Cardiac fibroblast (primary cell): Measurements from ENCODE around the gene CTIF.

Experiments
- DNase-seq, 2 donors: peaks; one replicate each; pipeline versions ENCODE4 v3.0.0 to v3.0.0-alpha.2; 2010; ENCODE audit warnings: low read depth in 2 of 2
- H3K4me3 ChIP-seq, 2 donors: replicated peaks in 1 of 2; 1 replicate in 1 of 2; 2 replicates in 1 of 2; pipeline ENCODE4 v1.5.1; 2011; ENCODE audit warnings: low read depth in 2 of 2, low read length in 2 of 2, mild to moderate bottlenecking in 2 of 2, moderate library complexity in 1 of 2
- CTCF ChIP-seq: IDR thresholded peaks from one replicate; pipeline ENCODE4 v1.5.1; 2011; ENCODE audit warnings: low read depth, mild to moderate bottlenecking, low read length, inconsistent platforms

CTIF gene

GRCh38 chr18:48775372-48776155 is 236.7 kb downstream of the CTIF start:
- H3K4me3 ChIP-seq = no peak overlapping the region
- no peak for TF ChIP-seq CTCF
- DNase-seq = no peak

DNA sequence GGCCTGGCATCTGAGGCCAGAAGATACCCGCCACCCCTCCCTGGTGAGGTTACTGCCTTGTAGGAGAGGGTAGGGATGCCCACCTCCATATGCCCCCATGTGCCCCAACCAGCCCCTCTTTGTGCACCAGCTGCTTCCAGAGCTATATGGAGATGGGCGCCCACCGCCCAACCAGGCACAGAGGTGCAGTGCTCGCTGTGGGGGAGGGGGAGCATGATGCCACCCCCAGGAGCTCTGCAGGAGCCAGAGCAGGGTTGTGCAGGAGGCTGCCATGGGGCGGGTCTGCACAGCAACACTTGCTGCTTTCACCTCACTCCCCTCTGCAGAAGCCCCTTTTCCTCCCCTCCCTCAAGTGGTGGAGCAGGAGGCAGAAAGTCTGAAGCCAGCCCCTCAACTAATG is 237.3 kb downstream of the CTIF start:
- H3K4me3 ChIP-seq = no peak overlapping the region
- no peak for TF ChIP-seq CTCF
- DNase-seq = no peak

DNA sequence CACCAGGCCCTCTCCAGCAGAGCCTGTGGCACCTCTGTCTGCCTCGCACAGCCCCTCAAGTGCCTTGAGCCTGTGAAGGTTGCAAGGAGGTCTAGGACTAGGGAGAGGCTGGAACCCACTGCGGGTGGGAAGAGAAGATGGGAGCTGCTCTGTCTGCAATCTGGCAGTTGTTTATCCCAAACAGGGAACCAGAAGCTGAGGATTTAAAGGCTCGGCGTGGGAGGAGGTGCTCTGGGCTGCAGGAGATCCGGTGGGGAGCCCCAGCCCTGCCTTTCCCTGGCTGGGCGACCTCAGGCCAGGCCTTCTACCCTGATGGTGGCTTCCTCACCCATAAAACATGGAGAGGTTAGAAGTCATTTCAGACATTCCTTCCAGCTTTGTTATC is 237.8 kb downstream of the CTIF start:
- DNase-seq = no peak

DNA sequence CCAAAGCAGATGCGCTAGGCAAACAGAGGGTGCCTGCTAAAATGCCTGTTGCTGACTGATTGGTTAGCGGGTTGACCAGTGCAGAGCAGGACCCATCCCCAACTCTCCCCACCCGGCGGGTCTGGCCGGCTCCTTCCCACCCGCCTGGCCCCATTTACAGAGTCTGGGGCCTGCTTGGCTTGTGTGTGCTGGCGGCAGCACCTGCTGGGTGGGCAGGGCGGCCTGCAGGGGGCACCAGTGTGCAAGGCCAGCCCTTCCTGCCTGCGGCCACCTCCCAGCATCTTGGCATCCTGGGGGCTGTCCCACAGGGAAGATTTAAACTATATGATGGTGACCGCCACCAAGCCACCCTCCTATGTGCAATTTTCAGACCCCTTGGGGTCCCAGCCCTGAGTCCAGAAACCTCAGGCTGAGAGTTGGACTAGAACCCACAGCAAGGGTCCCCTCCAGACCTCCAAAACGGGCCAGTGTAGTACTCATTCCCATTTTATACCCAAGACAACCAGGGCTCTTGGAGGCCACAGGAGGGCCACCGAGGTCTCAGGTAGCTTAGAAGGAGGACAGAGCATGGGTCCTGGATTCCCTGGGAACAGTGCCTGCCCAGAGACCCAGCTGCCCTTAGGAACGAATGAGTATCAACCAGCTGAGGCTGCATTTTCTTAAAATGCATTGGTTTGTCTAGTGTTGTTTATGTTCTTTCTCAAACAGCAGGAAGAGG is 238.4 kb downstream of the CTIF start:
- no peak overlapping the region for H3K4me3 ChIP-seq
- peak; percentile 93 for TF ChIP-seq CTCF
- peak; percentile 56 to 59 for DNase-seq

More for the DNA sequence above, 237.8 kb downstream of the CTIF start:
- TF ChIP-seq CTCF = no peak
- H3K4me3 ChIP-seq = no peak overlapping the region

GRCh38 chr18:48777744-48778116 is 238.9 kb downstream of the CTIF start:
- TF ChIP-seq CTCF = peak; percentile 43
- no peak overlapping the region for H3K4me3 ChIP-seq
- peak; percentile 28 to 62 for DNase-seq

DNA sequence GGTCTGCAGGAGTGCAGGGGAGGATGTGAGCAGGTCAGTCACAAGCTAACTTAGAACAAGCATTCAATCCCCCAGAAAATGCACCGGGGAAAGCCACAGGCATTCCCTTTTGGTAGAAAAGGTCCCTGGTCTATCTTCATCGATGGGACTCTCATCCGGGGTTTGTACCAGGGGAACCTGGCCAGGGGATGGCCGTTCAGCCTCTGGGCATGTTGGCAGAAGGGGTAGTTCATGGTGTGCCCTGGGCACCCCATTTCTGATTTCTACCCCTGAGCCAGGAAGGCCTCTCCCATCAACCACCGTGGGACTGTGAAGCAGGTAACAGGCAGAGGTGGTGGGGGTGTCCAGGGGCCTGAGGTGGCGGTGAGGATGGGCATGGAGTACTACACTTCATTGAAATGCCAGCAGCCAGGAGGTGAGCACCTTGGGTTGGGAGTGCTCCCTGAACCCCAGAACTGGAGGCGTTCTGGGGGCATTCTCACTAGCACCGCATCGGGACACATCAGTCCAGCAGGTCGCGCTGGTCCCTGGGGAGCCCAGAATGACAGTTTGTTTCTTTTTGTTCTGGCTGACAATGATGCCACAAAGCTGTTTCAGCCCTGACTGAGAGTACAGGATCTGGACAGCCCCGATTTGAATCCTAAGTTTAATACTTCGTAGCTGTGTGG is 239.6 kb downstream of the CTIF start:
- no peak overlapping the region for H3K4me3 ChIP-seq

More for the DNA sequence above, 239.6 kb downstream of the CTIF start:
- no peak for DNase-seq
- TF ChIP-seq CTCF = no peak
